Measurements from ENCODE around the gene UGT1A1.
A peak's percentile ranks its signal among the peaks of the same experiment; 100 is the strongest.

UGT1A1 gene

DNA sequence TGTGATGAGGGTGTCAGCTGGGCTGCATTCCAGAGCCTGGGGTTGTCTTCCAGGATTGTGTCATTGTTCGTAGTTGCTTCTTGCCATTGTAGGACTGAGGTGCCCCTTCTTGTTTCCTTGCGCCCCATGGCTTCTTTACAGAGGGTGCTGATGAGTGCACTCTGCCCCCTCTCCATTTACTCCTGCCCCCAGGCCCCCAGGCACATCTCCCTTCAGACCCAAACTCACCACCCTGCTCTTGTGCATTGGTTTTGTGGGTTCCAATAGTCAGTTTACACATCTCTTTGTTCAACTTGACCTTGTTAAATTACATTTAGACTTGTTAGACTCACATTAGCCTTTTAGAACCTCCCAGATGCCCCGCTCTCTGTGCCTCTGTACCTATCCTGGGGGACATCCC lies 61.1 kb downstream of the UGT1A1 start:
- Histone ChIP-seq H3K4me3 (no peak overlapping the region), H3K27ac (no peak overlapping the region)
- no peak for TF ChIP-seq CTCF (IDR thresholded peaks at IDR 0.05)
- DNase-seq (ENCODE audit: low spot score) = peak; percentile 45

- no peak for TF ChIP-seq CTCF (IDR thresholded peaks at IDR 0.05)
- H3K4me3 ChIP-seq = no peak overlapping the region
These were observed 61.6 kb downstream of the UGT1A1 start for GRCh38 chr2:233821709-233822100.

DNA sequence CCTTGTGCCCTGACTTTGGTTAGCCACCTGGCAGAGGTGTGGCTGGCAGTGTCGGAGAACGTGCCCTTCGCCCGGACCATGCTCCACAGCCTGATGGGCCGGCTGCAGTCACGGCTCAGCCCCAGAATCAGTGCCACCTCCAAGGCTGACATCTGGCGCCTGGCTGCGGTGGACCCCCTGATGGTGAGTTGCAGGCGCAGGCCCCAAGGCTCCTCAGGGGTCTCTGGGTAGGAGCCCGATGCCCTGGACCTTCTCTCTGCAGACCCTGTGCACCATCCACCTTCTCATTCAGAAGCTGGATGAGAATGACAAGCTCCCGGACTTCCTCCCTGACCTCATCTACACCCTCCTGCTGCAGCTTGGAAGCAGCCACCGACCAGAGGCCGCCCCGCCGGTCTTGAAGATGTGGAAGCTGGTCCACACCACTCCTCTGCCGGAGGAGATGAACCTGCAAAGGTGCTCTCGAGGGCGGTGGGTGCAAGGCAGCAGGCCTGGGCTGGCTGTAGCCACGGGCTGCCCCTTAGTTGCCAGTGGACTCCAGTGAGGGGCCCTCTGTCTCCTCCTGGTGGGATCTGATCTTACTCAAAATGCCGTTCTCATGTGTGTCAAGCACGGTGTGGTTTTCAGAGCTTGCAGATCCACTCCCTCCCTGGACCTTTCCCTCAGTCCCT lies 62.2 kb downstream of the UGT1A1 start:
- DNase-seq (ENCODE audit: low spot score) = peak; percentile 68
- Histone ChIP-seq H3K4me3 (no peak overlapping the region), H3K27ac (no peak overlapping the region)
- TF ChIP-seq CTCF (IDR thresholded peaks at IDR 0.05) = no peak

More at GRCh38 chr2:233821709-233822100, 61.6 kb downstream of the UGT1A1 start:
- no peak for DNase-seq (ENCODE audit: low spot score)
- H3K27ac ChIP-seq = no peak overlapping the region
